ENCODE measurements around the gene ZBTB40.

DNA sequence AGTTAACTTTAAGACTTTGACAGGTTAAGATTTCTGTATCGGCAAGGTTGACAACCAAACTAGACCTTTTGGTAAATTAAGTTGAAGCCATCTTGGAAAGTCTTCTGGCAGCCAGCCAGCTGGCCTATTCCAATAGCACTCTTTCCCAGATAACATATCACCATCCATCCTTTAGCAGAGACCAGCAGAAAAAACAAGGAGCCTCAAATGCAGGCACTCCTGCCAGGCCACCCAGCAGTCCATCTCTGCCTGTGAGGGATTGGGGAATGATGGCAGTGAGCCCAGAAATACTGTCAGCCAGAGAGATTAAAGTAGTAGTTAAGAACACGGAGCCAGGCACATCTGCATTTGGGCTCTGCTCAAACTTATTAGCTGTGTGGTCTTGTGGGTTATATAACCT lies 19.4 kb downstream of the ZBTB40 start:
- TF ChIP-seq, protein P1, sequence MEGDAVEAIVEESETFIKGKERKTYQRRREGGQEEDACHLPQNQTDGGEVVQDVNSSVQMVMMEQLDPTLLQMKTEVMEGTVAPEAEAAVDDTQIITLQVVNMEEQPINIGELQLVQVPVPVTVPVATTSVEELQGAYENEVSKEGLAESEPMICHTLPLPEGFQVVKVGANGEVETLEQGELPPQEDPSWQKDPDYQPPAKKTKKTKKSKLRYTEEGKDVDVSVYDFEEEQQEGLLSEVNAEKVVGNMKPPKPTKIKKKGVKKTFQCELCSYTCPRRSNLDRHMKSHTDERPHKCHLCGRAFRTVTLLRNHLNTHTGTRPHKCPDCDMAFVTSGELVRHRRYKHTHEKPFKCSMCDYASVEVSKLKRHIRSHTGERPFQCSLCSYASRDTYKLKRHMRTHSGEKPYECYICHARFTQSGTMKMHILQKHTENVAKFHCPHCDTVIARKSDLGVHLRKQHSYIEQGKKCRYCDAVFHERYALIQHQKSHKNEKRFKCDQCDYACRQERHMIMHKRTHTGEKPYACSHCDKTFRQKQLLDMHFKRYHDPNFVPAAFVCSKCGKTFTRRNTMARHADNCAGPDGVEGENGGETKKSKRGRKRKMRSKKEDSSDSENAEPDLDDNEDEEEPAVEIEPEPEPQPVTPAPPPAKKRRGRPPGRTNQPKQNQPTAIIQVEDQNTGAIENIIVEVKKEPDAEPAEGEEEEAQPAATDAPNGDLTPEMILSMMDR (conservative IDR thresholded peaks at IDR 0.05; ENCODE audit: low read length), result no peak
- TF ChIP-seq EZH2phosphoT487 (IDR thresholded peaks at IDR 0.05; ENCODE audit: borderline replicate concordance), result no peak
